ENCODE results near the gene RASGEF1B.

Gene RASGEF1B

GRCh38 chr4:81470456-81471297, 1.0 kb downstream of the RASGEF1B start:
- peak overlapping the region; percentile 64 to 98 (median 90) for H3K27ac ChIP-seq

GRCh38 chr4:81469781-81470455, 1.8 kb downstream of the RASGEF1B start:
- H3K4me3 ChIP-seq: peak overlapping the region; percentile 59 to 92 (median 84)

More at GRCh38 chr4:81470456-81471297, 1.0 kb downstream of the RASGEF1B start:
- peak overlapping the region; percentile 59 to 92 (median 84) for H3K4me3 ChIP-seq

GRCh38 chr4:81468678-81469077, 3.0 kb downstream of the RASGEF1B start:
- peak overlapping the region in 8 of 21 experiments; percentile 3 to 98 (median 57) for H3K27ac ChIP-seq
- peak overlapping the region in 5 of 7 experiments; percentile 59 to 92 (median 84) for H3K4me3 ChIP-seq

More at GRCh38 chr4:81469781-81470455, 1.8 kb downstream of the RASGEF1B start:
- peak overlapping the region; percentile 24 to 98 (median 90) for H3K27ac ChIP-seq

- H3K4me3 ChIP-seq: peak overlapping the region in 1 of 7 experiments; percentile 14
- no peak overlapping the region for H3K27ac ChIP-seq
Measured at GRCh38 chr4:81467672-81467964, 4.1 kb downstream of the RASGEF1B start.

GRCh38 chr4:81466841-81467671, 4.7 kb downstream of the RASGEF1B start:
- Histone ChIP-seq H3K4me3 (peak overlapping the region in 1 of 7 experiments; percentile 14), H3K27ac (no peak overlapping the region)

- Histone ChIP-seq H3K4me3 (no peak overlapping the region), H3K27ac (peak overlapping the region in 4 of 21 experiments; percentile 9 to 66 (median 40))
Measured at GRCh38 chr4:81465406-81466340, 6.0 kb downstream of the RASGEF1B start.

GRCh38 chr4:81460834-81461233, 10.9 kb downstream of the RASGEF1B start:
- Histone ChIP-seq H3K27ac (no peak overlapping the region), H3K4me3 (no peak overlapping the region)

- Histone ChIP-seq H3K4me3 (no peak overlapping the region), H3K27ac (no peak overlapping the region)
Measured at GRCh38 chr4:81460191-81460701, 11.5 kb downstream of the RASGEF1B start.

GRCh38 chr4:81459228-81459627, 12.5 kb downstream of the RASGEF1B start:
- H3K4me3 ChIP-seq: no peak overlapping the region
- H3K27ac ChIP-seq: no peak overlapping the region

GRCh38 chr4:81457921-81458520, 13.7 kb downstream of the RASGEF1B start:
- no peak overlapping the region for H3K4me3 ChIP-seq

GRCh38 chr4:81457345-81457744, 14.4 kb downstream of the RASGEF1B start:
- no peak overlapping the region for H3K4me3 ChIP-seq
- peak overlapping the region in 1 of 21 experiments; percentile 15 for H3K27ac ChIP-seq

More at GRCh38 chr4:81457921-81458520, 13.7 kb downstream of the RASGEF1B start:
- no peak overlapping the region for H3K27ac ChIP-seq

GRCh38 chr4:81455897-81456296, 15.8 kb downstream of the RASGEF1B start:
- Histone ChIP-seq H3K4me3 (no peak overlapping the region), H3K27ac (peak overlapping the region in 2 of 21 experiments; percentile 7 to 17)

- Histone ChIP-seq H3K4me3 (no peak overlapping the region), H3K27ac (peak overlapping the region in 4 of 21 experiments; percentile 7 to 49 (median 32))
Measured at GRCh38 chr4:81454948-81455347, 16.8 kb downstream of the RASGEF1B start.

GRCh38 chr4:81454499-81454898, 17.2 kb downstream of the RASGEF1B start:
- peak overlapping the region in 3 of 21 experiments; percentile 4 to 52 (median 49) for H3K27ac ChIP-seq

GRCh38 chr4:81453024-81453423, 18.7 kb downstream of the RASGEF1B start:
- peak overlapping the region in 3 of 21 experiments; percentile 12 to 26 (median 22) for H3K27ac ChIP-seq

More at GRCh38 chr4:81454499-81454898, 17.2 kb downstream of the RASGEF1B start:
- H3K4me3 ChIP-seq: no peak overlapping the region

GRCh38 chr4:81452452-81453006, 19.2 kb downstream of the RASGEF1B start:
- peak overlapping the region in 5 of 21 experiments; percentile 17 to 66 (median 38) for H3K27ac ChIP-seq
- no peak overlapping the region for H3K4me3 ChIP-seq

More at GRCh38 chr4:81453024-81453423, 18.7 kb downstream of the RASGEF1B start:
- no peak overlapping the region for H3K4me3 ChIP-seq

GRCh38 chr4:81449015-81449414, 22.7 kb downstream of the RASGEF1B start:
- no peak overlapping the region for H3K27ac ChIP-seq
- no peak overlapping the region for H3K4me3 ChIP-seq

All from skin epidermis (tissue), 12 donors.